Parathyroid adenoma (tissue), 2 donors: Measurements from ENCODE around the gene RBM34.
"Not testable (repeated sequence)": the region's sequence is repeated elsewhere in the genome, so short reads cannot be mapped to it uniquely, and the experiment has no call there.

ENCODE experiments used
- H2AFZ ChIP-seq: fragments of 300-600 bp; sonication (generic); one replicate; pipeline ENCODE4 v1.7.0; 2017; ENCODE audit warnings: antibody characterized with exemption, mild to moderate bottlenecking
- H3K27ac ChIP-seq: fragments of 300-600 bp; sonication (generic); one replicate; pipeline ENCODE4 v1.7.0; 2017
- H3K27me3 ChIP-seq: fragments of 300-600 bp; sonication (generic); one replicate; pipeline ENCODE4 v1.7.0; 2017; ENCODE audit warnings: low read length; ENCODE audit not compliant: control insufficient read depth, insufficient read depth
- H3K36me3 ChIP-seq: fragments of 300-600 bp; sonication (generic); one replicate; pipeline ENCODE4 v1.7.0; 2017; ENCODE audit warnings: low read length; ENCODE audit not compliant: control insufficient read depth, insufficient read depth
- H3K4me1 ChIP-seq: fragments of 300-600 bp; sonication (generic); one replicate; pipeline ENCODE4 v1.7.0; 2017; ENCODE audit warnings: control low read depth
- H3K4me2 ChIP-seq: fragments of 300-600 bp; sonication (generic); one replicate; pipeline ENCODE4 v1.7.0; 2017; ENCODE audit warnings: low read length
- H3K4me3 ChIP-seq: fragments of 300-600 bp; sonication (generic); one replicate; pipeline ENCODE4 v1.7.0; 2017; ENCODE audit warnings: low read depth, low read length
- H3K79me2 ChIP-seq: fragments of 300-600 bp; sonication (generic); one replicate; pipeline ENCODE4 v1.7.0; 2017; ENCODE audit warnings: control low read depth
- H3K9ac ChIP-seq: fragments of 300-600 bp; sonication (generic); one replicate; pipeline ENCODE4 v1.7.0; 2017; ENCODE audit warnings: mild to moderate bottlenecking
- H3K9me3 ChIP-seq: fragments of 300-600 bp; sonication (generic); one replicate; pipeline ENCODE4 v1.7.0; 2017; ENCODE audit warnings: low read length; ENCODE audit not compliant: control insufficient read depth
- CTCF ChIP-seq: fragments of 300-600 bp; sonication (generic); IDR thresholded peaks from one replicate; pipeline ENCODE4 v1.7.0; 2017; ENCODE audit warnings: antibody characterized with exemption, mild to moderate bottlenecking
- donor health status: primary hyperparathyroidism.

The RBM34 gene

GRCh38 chr1:235091319-235092044 is 69.6 kb downstream of the RBM34 start:
- H3K36me3 ChIP-seq, H3K9me3 ChIP-seq, H3K9ac ChIP-seq, H3K4me3 ChIP-seq, H3K79me2 ChIP-seq, H3K27me3 ChIP-seq, H2AFZ ChIP-seq, H3K4me1 ChIP-seq, H3K4me2 ChIP-seq, H3K27ac ChIP-seq: not testable (repeated sequence)

- Histone ChIP-seq H3K27ac (no peak overlapping the region), H3K4me2 (peak overlapping the region; percentile 40), H2AFZ (no peak overlapping the region), H3K36me3 (no peaks in the 10 kb centered on the region), H3K9ac (no peak overlapping the region), H3K27me3 (no peaks in the 10 kb centered on the region), H3K79me2 (no peaks in the 10 kb centered on the region), H3K4me3 (no peak overlapping the region), H3K4me1 (no peaks in the 10 kb centered on the region), H3K9me3 (no peaks in the 10 kb centered on the region)
- no peak for TF ChIP-seq CTCF
These were observed 70.5 kb downstream of the RBM34 start for GRCh38 chr1:235090406-235091069.

- Histone ChIP-seq H3K4me2 (no peak overlapping the region), H3K4me3 (no peak overlapping the region), H3K9me3 (no peaks in the 10 kb centered on the region), H3K27me3 (no peaks in the 10 kb centered on the region), H3K79me2 (no peaks in the 10 kb centered on the region), H3K27ac (no peak overlapping the region), H3K9ac (no peak overlapping the region), H3K4me1 (no peaks in the 10 kb centered on the region), H3K36me3 (no peaks in the 10 kb centered on the region), H2AFZ (no peak overlapping the region)
- TF ChIP-seq CTCF, result no peak
These were observed 72.1 kb downstream of the RBM34 start for GRCh38 chr1:235088907-235089306.

GRCh38 chr1:235088430-235088829 is 72.6 kb downstream of the RBM34 start:
- H3K27me3 ChIP-seq, result no peaks in the 10 kb centered on the region
- H3K27ac ChIP-seq, result no peak overlapping the region
- H3K4me3 ChIP-seq, result no peak overlapping the region
- no peak overlapping the region for H3K4me2 ChIP-seq
- H3K79me2 ChIP-seq, result no peaks in the 10 kb centered on the region
- no peak overlapping the region for H2AFZ ChIP-seq
- H3K4me1 ChIP-seq, result no peaks in the 10 kb centered on the region
- TF ChIP-seq CTCF, result no peak
- H3K36me3 ChIP-seq, result no peaks in the 10 kb centered on the region
- H3K9ac ChIP-seq, result no peak overlapping the region
- H3K9me3 ChIP-seq, result no peaks in the 10 kb centered on the region

GRCh38 chr1:235087906-235088305 is 73.1 kb downstream of the RBM34 start:
- no peak for TF ChIP-seq CTCF
- no peak overlapping the region for H2AFZ ChIP-seq
- no peaks in the 10 kb centered on the region for H3K4me1 ChIP-seq
- no peak overlapping the region for H3K4me2 ChIP-seq
- H3K27me3 ChIP-seq, result no peaks in the 10 kb centered on the region
- H3K4me3 ChIP-seq, result no peak overlapping the region
- H3K9ac ChIP-seq, result no peak overlapping the region
- no peak overlapping the region for H3K27ac ChIP-seq
- H3K36me3 ChIP-seq, result no peaks in the 10 kb centered on the region
- H3K79me2 ChIP-seq, result no peaks in the 10 kb centered on the region
- H3K9me3 ChIP-seq, result no peaks in the 10 kb centered on the region

GRCh38 chr1:235085411-235086117 is 75.5 kb downstream of the RBM34 start:
- H3K9me3 ChIP-seq, H3K4me1 ChIP-seq, H3K9ac ChIP-seq, H3K4me3 ChIP-seq, H3K4me2 ChIP-seq, H3K36me3 ChIP-seq, H3K27ac ChIP-seq, H3K27me3 ChIP-seq, H3K79me2 ChIP-seq, H2AFZ ChIP-seq: not testable (repeated sequence)
